ENCODE data around the gene ANKHD1. TPM values are rescaled to one million over a fixed set of nuclear protein-coding genes. Genes with fewer than 3 reads are reported as not detected.

ANKHD1 gene
- total and polyA plus RNA-seq, 2 donors from 2014 or later: 26.4 to 130 TPM

DNA sequence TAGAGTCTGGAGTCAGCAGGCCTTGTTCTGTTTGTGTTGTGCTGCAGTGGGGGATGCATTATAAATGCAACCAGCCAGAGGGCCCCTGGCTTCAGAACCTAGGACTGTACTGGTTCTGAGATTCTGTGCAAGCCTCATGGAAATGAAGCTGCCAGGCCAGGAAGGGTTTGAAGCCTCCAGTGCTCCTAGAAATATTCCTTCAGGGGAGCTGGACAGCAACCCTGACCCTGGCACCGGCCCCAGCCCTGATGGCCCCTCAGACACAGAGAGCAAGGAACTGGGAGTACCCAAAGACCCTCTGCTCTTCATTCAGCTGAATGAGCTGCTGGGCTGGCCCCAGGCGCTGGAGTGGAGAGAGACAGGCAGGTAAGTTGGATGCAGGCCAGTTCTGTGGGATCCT is 41.5 kb upstream of the ANKHD1 start, which contains the start of gene SLC4A9:
Gene SLC4A9 (plus strand): TSS at position 94 of the 400 bp plus-strand sequence. CDS start 43 bp downstream, at position 137.
- H3K27me3 ChIP-seq (ENCODE audit: control insufficient read depth, insufficient read depth, low read length): no peaks in the 10 kb centered on the region
- H3K9me3 ChIP-seq (ENCODE audit: control insufficient read depth in 2 of 3, insufficient read depth in 1 of 3, low read length in 3 of 3): no peaks in the 10 kb centered on the region
- intact Hi-C loops (cut with DNase I): no loop called here
- TF ChIP-seq, protein P1, sequence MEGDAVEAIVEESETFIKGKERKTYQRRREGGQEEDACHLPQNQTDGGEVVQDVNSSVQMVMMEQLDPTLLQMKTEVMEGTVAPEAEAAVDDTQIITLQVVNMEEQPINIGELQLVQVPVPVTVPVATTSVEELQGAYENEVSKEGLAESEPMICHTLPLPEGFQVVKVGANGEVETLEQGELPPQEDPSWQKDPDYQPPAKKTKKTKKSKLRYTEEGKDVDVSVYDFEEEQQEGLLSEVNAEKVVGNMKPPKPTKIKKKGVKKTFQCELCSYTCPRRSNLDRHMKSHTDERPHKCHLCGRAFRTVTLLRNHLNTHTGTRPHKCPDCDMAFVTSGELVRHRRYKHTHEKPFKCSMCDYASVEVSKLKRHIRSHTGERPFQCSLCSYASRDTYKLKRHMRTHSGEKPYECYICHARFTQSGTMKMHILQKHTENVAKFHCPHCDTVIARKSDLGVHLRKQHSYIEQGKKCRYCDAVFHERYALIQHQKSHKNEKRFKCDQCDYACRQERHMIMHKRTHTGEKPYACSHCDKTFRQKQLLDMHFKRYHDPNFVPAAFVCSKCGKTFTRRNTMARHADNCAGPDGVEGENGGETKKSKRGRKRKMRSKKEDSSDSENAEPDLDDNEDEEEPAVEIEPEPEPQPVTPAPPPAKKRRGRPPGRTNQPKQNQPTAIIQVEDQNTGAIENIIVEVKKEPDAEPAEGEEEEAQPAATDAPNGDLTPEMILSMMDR (IDR thresholded peaks at IDR 0.05; ENCODE audit: borderline replicate concordance, extremely low read depth, insufficient read depth): no peak
- H3K4me1 ChIP-seq (ENCODE audit: control insufficient read depth in 2 of 3, insufficient read depth in 2 of 3, low read depth in 1 of 3, low read length in 3 of 3): peaks cover 0 to 10% (median 6%) of the 10 kb centered on the region in 3 donors
- no peak within 1 kb of the TSS for H3K9ac ChIP-seq (ENCODE audit: low read length in 3 of 3)
- no peak for DNase-seq
- no peak for FAIRE-seq
- no peak within 1 kb of the TSS for H3K27ac ChIP-seq (ENCODE audit: low read depth in 2 of 2, low read length in 2 of 2)
- peak within 1 kb of the TSS in 1 of 3 donors; percentile 15 for H3K4me3 ChIP-seq (ENCODE audit: low read length in 3 of 3)
- no peaks in the 10 kb centered on the region for H3K36me3 ChIP-seq (ENCODE audit: control insufficient read depth in 2 of 3, insufficient read depth in 3 of 3, low read length in 3 of 3)

DNA sequence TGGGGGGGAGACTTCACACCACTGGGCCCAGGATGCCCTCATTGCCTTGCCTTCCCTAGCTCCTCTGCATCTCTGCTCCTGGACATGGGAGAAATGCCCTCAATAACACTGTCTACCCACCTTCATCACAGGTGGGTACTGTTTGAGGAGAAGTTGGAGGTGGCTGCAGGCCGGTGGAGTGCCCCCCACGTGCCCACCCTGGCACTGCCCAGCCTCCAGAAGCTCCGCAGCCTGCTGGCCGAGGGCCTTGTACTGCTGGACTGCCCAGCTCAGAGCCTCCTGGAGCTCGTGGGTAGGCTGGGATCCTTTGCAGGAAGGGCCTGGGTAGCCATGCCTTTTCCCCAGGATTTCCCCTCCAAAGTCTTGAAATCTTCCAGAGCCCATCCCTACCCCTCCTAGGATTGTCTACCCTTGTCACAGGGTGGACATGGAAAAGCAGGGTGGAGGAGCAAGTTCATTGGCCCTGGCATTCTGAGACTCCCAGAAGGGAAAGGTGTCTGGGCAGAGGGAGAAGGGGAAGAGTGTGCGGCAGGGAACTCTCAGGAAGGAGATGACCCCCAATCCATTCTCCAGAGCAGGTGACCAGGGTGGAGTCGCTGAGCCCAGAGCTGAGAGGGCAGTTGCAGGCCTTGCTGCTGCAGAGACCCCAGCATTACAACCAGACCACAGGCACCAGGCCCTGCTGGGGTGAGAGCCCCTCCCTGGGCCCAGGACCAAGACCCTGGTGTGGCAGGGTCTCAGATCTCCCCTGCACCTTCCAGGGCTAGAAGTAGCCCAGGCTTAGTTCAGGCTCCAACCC is 40.8 kb upstream of the ANKHD1 start:
- no peak for DNase-seq
- H3K27me3 ChIP-seq (ENCODE audit: control insufficient read depth, insufficient read depth, low read length): no peaks in the 10 kb centered on the region
- intact Hi-C loops (cut with DNase I): no loop called here
- peaks cover 0 to 10% (median 6%) of the 10 kb centered on the region in 3 donors for H3K4me1 ChIP-seq (ENCODE audit: control insufficient read depth in 2 of 3, insufficient read depth in 2 of 3, low read depth in 1 of 3, low read length in 3 of 3)
- no peak for FAIRE-seq
- H3K4me3 ChIP-seq (ENCODE audit: low read length in 3 of 3): peak overlapping the region in 1 of 3 donors; percentile 15
- no peaks in the 10 kb centered on the region for H3K36me3 ChIP-seq (ENCODE audit: control insufficient read depth in 2 of 3, insufficient read depth in 3 of 3, low read length in 3 of 3)
- H3K9me3 ChIP-seq (ENCODE audit: control insufficient read depth in 2 of 3, insufficient read depth in 1 of 3, low read length in 3 of 3): no peaks in the 10 kb centered on the region
- TF ChIP-seq, protein P1 (IDR thresholded peaks at IDR 0.05; ENCODE audit: borderline replicate concordance, extremely low read depth, insufficient read depth): no peak
- H3K9ac ChIP-seq (ENCODE audit: low read length in 3 of 3): no peak overlapping the region
- no peak overlapping the region for H3K27ac ChIP-seq (ENCODE audit: low read depth in 2 of 2, low read length in 2 of 2)

DNA sequence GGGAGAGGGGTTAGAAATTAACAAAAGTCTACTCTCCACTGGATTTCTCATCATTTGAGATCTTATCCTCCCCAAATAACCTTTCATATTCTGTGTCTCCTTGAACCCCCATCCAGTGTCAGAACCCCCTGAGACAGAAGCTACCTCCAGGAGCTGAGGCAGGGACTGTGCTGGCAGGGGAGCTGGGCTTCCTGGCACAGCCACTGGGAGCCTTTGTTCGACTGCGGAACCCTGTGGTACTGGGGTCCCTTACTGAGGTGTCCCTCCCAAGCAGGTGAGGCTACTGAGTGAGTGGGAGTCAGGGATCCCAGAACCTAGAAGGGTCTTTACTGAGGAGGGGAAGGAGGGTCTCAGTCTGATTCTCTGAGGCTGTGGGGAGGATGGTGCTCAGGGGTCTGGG is 39.7 kb upstream of the ANKHD1 start:
- H3K27me3 ChIP-seq (ENCODE audit: control insufficient read depth, insufficient read depth, low read length): no peaks in the 10 kb centered on the region
- intact Hi-C loops (cut with DNase I): no loop called here
- no peaks in the 10 kb centered on the region for H3K9me3 ChIP-seq (ENCODE audit: control insufficient read depth in 2 of 3, insufficient read depth in 1 of 3, low read length in 3 of 3)
- peaks cover 0 to 10% (median 6%) of the 10 kb centered on the region in 3 donors for H3K4me1 ChIP-seq (ENCODE audit: control insufficient read depth in 2 of 3, insufficient read depth in 2 of 3, low read depth in 1 of 3, low read length in 3 of 3)
- TF ChIP-seq, protein P1 (IDR thresholded peaks at IDR 0.05; ENCODE audit: borderline replicate concordance, extremely low read depth, insufficient read depth): no peak
- peaks cover 0 to 2% (median 0%) of the 10 kb centered on the region in 3 donors for H3K36me3 ChIP-seq (ENCODE audit: control insufficient read depth in 2 of 3, insufficient read depth in 3 of 3, low read length in 3 of 3)
- peak overlapping the region in 1 of 3 donors; percentile 15 for H3K4me3 ChIP-seq (ENCODE audit: low read length in 3 of 3)
- no peak for DNase-seq
- FAIRE-seq: no peak
- H3K27ac ChIP-seq (ENCODE audit: low read depth in 2 of 2, low read length in 2 of 2): no peak overlapping the region
- no peak overlapping the region for H3K9ac ChIP-seq (ENCODE audit: low read length in 3 of 3)
